Measurements from ENCODE around the gene TCHP.

- no peak for TF ChIP-seq CTCF (IDR thresholded peaks at IDR 0.05)
- no peak for TF ChIP-seq POLR2A (IDR thresholded peaks at IDR 0.05)
Measured at GRCh38 chr12:109923481-109924245, 23.6 kb downstream of the TCHP start.
